Activated naive CD4-positive, alpha-beta T cell treated with anti-CD3 and anti-CD28 coated beads, Interleukin-2, amount 10 ng/mL, durations not matched to agents 7 days and 5 days (primary cell): ENCODE measurements around the gene NUBP2.
A peak's percentile ranks its signal among the peaks of the same experiment; 100 is the strongest.

Experiments used
- CTCF ChIA-PET: fragments of 350-600 bp; sonication (Branson Sonifier 250); formaldehyde crosslinking; loops from one replicate; lab custom pipeline; 2021; ENCODE audit warnings: antibody characterized with exemption; lab: Charles Lee
- DNase-seq: peaks from one replicate; pipeline ENCODE4 v3.0.0-alpha.2; 2020
- H3K27ac Mint-ChIP-seq: one replicate; pipeline ENCODE4 v1.8.0; 2021; ENCODE audit warnings: mild to moderate bottlenecking, moderate library complexity, mixed read lengths
- H3K27me3 Mint-ChIP-seq: one replicate; pipeline ENCODE4 v1.8.0; 2021; ENCODE audit warnings: mild to moderate bottlenecking, mixed read lengths
- H3K36me3 Mint-ChIP-seq: one replicate; pipeline ENCODE4 v1.8.0; 2021; ENCODE audit warnings: mixed read lengths
- H3K4me1 Mint-ChIP-seq: one replicate; pipeline ENCODE4 v1.8.0; 2021; ENCODE audit warnings: mixed read lengths
- H3K4me3 Mint-ChIP-seq: one replicate; pipeline ENCODE4 v1.8.0; 2021; ENCODE audit warnings: mild to moderate bottlenecking, moderate library complexity, mixed read lengths
- H3K9me3 Mint-ChIP-seq: one replicate; pipeline ENCODE4 v1.8.0; 2021; ENCODE audit warnings: mixed read lengths

NUBP2 gene

DNA sequence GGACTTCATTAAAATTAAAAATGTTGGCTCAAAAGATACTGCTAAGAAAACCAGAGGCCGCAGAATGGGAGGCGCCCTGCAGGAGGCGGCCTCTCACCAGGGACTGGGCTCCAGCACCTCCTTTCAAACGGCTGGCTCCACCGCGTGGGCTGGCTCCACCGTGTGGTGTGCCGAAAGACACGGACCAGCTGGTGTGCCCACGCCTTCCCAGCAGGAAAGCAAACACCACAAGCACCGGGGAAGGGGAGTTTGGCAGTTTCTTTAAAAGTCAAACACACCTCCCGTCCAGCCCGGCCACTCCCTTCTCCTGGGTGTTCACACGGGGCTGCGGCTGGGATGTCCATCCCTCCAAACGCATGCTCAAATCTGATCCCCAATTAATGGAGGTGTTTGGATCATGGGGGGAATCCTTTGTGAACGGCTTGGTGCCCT lies 30.0 kb downstream of the NUBP2 start:
- Mint-ChIP-seq H3K36me3 (peaks cover 13% of the 10 kb centered on the region), H3K9me3 (no peaks in the 10 kb centered on the region), H3K4me1 (peaks cover 5% of the 10 kb centered on the region), H3K4me3 (no peak overlapping the region), H3K27ac (no peak overlapping the region), H3K27me3 (no peaks in the 10 kb centered on the region)
- CTCF ChIA-PET: interaction anchor here (1.0 to 1.7 kb wide), 4 partner anchors 11 to 111 kb away, joined by 3 to 6 read pairs (median 3); no protein-coding TSS in a partner anchor
- DNase-seq: peak; percentile 73

DNA sequence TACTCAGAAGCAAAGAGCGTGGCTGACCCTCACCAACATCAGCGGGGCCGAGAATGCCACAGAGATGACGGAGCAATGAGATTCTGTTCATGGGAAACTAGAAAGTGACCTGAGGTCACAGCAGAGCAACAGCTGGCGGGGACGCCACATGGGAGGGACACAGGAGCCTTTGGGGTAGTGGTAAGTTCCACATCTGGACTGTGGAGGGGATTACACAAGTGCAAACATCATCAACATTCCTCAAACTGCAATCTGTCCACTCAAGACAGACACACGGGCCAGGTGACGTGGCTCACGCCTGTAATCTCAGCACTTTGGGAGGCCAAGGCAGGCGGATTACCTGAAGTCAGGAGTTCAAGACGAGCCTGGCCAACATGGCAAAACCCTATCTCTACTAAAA lies 32.7 kb downstream of the NUBP2 start:
- CTCF ChIA-PET: interaction anchor here (0.6 kb wide), 1 partner anchor 66 kb away, joined by 5 read pairs; no protein-coding TSS in a partner anchor
- H3K4me3 Mint-ChIP-seq: no peak overlapping the region
- H3K27ac Mint-ChIP-seq: no peak overlapping the region
- peaks cover 11% of the 10 kb centered on the region for H3K36me3 Mint-ChIP-seq
- H3K9me3 Mint-ChIP-seq: no peaks in the 10 kb centered on the region
- peaks cover 5% of the 10 kb centered on the region for H3K4me1 Mint-ChIP-seq
- no peak for DNase-seq
- H3K27me3 Mint-ChIP-seq: no peaks in the 10 kb centered on the region

DNA sequence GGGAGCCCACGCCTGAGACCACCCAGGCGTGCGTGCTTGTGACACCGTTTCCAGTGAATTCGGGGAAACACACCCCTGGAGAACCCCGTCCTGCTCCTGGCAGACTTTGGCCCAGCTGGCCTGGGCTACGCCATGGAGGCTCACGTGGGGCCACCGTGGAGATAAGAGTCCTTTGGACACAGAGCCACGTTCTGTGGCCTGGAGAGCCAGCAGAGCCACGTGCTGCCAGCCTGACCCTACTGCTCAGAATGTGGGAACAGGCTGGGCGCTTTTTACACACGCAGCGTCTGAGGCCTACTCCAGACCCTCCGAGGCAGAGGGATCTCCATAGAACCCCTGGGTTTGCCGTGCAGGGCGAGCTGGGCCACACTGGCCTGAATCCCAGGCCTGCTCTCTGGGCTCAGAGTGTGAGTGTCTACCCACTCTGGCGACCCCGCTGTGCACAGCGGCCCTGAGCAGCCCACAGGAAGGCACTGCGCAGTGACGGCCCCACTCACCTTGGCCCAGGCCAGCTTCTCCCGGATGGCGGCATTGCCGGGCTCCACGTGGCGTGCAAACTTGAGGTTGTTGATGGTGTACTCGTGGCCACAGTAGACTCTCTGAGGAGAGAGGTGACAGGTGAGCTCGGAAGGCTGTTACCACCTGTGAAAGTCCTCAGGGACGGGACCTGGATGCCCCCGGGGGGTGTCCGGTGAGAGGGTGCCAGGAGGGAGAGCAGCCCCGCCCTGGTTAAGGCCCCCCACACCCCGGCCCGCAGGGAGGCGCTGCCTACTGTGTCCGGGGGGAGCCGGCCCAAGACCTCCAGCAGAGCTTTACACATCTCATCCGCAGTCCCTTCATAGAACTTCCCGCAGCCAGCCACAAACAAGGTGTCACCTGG lies 33.9 kb downstream of the NUBP2 start:
- peaks cover 11% of the 10 kb centered on the region for H3K36me3 Mint-ChIP-seq
- no peak overlapping the region for H3K27ac Mint-ChIP-seq
- DNase-seq: no peak
- H3K4me3 Mint-ChIP-seq: no peak overlapping the region
- H3K9me3 Mint-ChIP-seq: no peaks in the 10 kb centered on the region
- no peaks in the 10 kb centered on the region for H3K27me3 Mint-ChIP-seq
- peaks cover 5% of the 10 kb centered on the region for H3K4me1 Mint-ChIP-seq
- CTCF ChIA-PET: no interaction called here

DNA sequence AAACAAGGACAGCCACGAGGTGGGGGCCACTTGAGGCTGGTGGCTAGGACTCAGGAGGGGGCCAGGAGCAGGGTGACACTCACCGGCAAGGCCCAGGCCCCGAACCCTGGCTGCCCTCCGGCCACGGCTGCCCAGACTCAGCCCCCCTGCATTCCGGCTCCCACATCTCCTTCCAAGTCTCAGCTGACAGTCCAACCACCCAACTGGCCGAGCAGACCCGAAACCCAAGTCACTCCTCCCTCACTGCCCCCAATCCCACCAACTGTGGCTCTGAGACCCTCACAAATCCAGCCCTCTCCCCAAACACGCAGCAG lies 34.5 kb downstream of the NUBP2 start:
- H3K4me3 Mint-ChIP-seq: no peak overlapping the region
- H3K36me3 Mint-ChIP-seq: peaks cover 11% of the 10 kb centered on the region
- H3K9me3 Mint-ChIP-seq: no peaks in the 10 kb centered on the region
- H3K27ac Mint-ChIP-seq: no peak overlapping the region
- H3K4me1 Mint-ChIP-seq: peaks cover 5% of the 10 kb centered on the region
- CTCF ChIA-PET: interaction anchor here (0.6 kb wide), 1 partner anchor 199 kb away, joined by 3 read pairs; no protein-coding TSS in a partner anchor
- H3K27me3 Mint-ChIP-seq: no peaks in the 10 kb centered on the region
- DNase-seq: no peak

DNA sequence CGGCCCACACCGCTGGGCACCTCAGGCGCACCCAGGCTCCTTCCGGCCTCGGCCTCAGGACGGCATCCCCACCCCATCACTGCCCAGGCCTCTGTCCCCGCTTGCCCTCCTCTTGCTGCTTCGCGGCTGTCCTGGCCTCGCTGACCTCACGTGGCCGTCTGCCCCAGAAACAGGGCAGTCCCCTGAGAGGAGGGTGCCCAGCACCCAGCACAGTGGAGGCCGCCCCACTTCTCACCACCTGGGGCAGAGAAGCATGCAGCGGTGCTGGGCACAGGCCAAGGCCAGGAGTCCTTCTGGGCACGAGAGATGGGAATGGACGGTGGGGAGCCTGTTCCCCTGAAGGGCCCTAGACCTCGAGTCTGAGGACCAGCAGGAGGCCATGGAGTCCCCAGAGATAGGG lies 35.0 kb downstream of the NUBP2 start:
- CTCF ChIA-PET: interaction anchor here (0.6 kb wide), 1 partner anchor 199 kb away, joined by 3 read pairs; no protein-coding TSS in a partner anchor
- Mint-ChIP-seq H3K27me3 (no peaks in the 10 kb centered on the region), H3K4me3 (no peak overlapping the region), H3K9me3 (no peaks in the 10 kb centered on the region), H3K4me1 (peaks cover 2% of the 10 kb centered on the region), H3K27ac (no peak overlapping the region), H3K36me3 (peaks cover 13% of the 10 kb centered on the region)
- no peak for DNase-seq

DNA sequence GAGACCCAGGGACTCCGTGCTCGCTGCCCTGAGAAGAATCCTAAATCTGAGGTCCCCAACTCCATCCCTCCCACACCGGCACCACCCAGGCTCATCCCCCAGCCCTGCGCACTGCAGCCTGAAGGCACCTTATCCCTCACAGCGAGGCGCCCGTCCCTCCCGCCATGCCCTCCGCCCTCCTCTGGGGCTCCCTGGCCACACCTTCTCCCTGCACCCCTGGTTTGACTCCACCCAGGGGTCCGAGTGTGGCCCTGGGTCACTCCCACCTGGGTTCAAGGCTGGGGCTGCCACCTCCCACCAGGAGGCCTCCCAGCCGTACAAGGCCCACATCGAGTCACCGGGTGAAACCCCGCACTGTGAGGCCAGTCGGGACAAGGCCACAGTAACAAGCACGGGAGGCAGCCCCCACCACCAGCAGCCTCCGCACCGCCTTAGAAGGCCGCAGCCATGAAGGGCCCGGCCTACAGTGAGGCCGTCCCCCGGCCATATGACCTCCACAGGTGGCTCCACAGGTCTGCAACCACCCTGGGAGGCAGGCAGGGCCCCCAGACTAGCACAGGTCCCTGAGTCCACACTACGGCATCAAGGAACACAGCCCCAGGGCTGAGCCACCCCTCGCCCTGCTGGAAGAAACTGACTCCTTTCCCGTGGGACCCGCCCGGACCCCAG lies 35.6 kb downstream of the NUBP2 start:
- H3K9me3 Mint-ChIP-seq: no peaks in the 10 kb centered on the region
- no peaks in the 10 kb centered on the region for H3K4me1 Mint-ChIP-seq
- no peak overlapping the region for H3K4me3 Mint-ChIP-seq
- DNase-seq: no peak
- H3K27me3 Mint-ChIP-seq: no peaks in the 10 kb centered on the region
- peaks cover 10% of the 10 kb centered on the region for H3K36me3 Mint-ChIP-seq
- CTCF ChIA-PET: no interaction called here
- no peak overlapping the region for H3K27ac Mint-ChIP-seq

DNA sequence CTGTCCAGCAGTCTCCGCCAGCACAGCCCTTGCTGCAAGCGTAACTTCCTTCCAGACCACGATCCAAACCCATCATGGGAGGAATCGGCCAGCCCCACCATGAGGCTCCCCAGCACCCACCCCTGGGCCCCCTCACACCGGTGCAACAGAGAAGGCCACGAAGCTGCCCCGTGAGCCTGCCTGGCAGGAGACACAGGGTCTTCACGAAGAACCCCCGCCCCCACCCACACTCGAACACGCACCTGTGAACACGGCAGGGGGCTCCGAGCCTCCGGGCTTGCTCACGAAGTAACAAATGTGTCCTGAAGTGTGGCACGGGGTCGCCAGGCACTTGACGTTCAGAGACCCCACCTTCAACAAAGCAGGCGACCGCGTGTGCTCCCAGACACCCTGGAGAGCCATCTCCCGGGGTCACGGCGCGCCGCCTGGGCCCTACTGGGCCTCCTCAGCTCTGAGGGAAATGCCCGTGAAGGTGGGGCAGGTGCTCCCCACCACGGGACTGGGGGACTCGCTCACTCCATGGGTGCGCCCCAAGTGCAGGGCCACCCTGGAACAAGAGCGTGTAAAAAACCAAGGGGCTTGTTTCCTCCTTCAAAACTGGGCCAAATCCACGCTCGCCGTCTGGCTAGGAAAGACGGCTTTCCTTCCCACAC lies 36.2 kb downstream of the NUBP2 start:
- Mint-ChIP-seq H3K9me3 (no peaks in the 10 kb centered on the region), H3K4me3 (no peak overlapping the region), H3K36me3 (peaks cover 9% of the 10 kb centered on the region), H3K27ac (no peak overlapping the region), H3K4me1 (peaks cover 4% of the 10 kb centered on the region), H3K27me3 (no peaks in the 10 kb centered on the region)
- DNase-seq: no peak
- CTCF ChIA-PET: no interaction called here

DNA sequence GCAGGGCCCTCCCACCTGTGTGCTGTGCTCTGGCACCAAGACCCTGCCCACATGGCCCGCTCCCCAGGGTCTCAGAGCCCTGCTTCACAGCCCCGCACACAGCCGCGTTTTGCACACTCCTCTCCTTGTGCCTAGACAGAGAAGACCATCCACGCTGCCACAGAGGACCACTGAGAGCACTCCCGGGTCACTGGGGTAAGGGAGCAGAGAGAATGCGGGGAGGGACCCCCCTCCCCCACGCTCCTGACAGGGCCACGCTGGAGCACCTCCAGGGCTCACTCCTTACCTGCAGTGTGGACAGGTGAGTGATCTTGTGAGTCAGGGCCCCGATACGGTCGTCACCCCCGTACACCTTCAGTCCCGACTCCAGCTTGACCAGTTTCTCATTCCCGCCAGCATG lies 36.9 kb downstream of the NUBP2 start:
- CTCF ChIA-PET: no interaction called here
- Mint-ChIP-seq H3K27ac (peak overlapping the region; percentile 35), H3K36me3 (peaks cover 9% of the 10 kb centered on the region)

DNA sequence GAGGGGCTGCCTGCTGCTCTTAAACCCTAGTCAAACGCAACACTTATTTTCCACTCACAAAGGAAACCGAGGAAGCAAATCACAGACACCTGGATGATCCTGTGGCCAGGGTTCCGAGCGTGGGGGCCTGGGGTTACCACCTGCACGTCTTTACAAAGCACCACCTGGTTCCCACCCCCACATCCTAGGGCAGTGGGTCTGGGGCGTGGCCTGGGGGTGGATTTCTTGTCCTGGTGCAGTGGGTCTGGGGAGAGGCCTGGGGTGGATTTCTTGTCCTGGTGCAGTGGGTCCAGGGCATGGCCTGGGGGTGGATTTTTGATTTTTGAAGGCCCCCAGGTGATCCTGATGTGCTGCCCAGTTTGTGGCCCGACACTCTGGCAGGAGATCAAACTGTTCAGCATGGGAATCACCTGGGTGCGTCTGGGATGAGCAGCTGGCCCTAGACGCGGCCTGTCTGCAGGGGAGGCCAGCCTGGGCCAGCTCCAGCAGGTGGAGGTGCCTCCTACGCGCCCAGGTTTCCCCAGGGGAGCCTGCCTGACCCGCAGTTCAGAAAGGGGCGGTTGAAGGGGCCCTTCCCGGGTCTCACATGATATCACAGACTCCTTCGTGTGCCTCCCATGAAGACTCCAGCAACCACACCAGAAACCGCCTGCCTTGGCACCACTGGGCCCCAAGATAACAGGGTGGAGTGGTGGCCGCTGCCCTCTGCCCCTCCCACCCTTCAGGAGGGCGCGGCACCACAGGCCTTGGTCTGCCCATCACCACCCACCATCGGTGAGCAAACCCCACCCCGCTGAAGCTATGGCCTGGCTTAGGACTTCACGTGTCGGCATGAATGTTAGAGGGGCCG lies 37.6 kb downstream of the NUBP2 start:
- DNase-seq: no peak
- H3K27ac Mint-ChIP-seq: no peak overlapping the region
- H3K4me1 Mint-ChIP-seq: peaks cover 12% of the 10 kb centered on the region
- no peaks in the 10 kb centered on the region for H3K27me3 Mint-ChIP-seq
- CTCF ChIA-PET: no interaction called here
- H3K36me3 Mint-ChIP-seq: peaks cover 7% of the 10 kb centered on the region
- no peaks in the 10 kb centered on the region for H3K9me3 Mint-ChIP-seq
- no peak overlapping the region for H3K4me3 Mint-ChIP-seq

More for the DNA sequence above, 36.9 kb downstream of the NUBP2 start:
- Mint-ChIP-seq H3K4me3 (no peak overlapping the region), H3K4me1 (peaks cover 5% of the 10 kb centered on the region), H3K27me3 (no peaks in the 10 kb centered on the region), H3K9me3 (no peaks in the 10 kb centered on the region)
- DNase-seq: no peak

DNA sequence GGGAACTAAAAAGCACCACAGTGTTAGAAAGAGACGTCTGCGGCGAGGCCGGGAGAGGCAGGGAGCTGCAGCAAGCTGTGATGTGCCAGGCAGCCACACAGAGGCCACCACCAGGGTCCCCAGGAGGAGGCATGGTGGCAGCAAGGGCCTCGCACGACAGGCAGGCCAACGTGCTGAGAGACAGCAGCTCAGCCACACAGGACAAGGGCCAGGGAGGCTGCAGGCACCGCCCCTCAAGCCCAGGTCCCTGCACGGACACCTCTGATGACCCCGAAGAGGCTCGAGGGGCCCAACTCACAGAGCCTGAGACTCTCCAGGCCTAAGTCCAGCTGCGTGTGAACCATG lies 38.2 kb downstream of the NUBP2 start:
- Mint-ChIP-seq H3K9me3 (no peaks in the 10 kb centered on the region), H3K4me1 (peaks cover 18% of the 10 kb centered on the region), H3K27ac (no peak overlapping the region), H3K27me3 (no peaks in the 10 kb centered on the region), H3K36me3 (peaks cover 3% of the 10 kb centered on the region), H3K4me3 (no peak overlapping the region)
- DNase-seq: no peak
- CTCF ChIA-PET: no interaction called here

DNA sequence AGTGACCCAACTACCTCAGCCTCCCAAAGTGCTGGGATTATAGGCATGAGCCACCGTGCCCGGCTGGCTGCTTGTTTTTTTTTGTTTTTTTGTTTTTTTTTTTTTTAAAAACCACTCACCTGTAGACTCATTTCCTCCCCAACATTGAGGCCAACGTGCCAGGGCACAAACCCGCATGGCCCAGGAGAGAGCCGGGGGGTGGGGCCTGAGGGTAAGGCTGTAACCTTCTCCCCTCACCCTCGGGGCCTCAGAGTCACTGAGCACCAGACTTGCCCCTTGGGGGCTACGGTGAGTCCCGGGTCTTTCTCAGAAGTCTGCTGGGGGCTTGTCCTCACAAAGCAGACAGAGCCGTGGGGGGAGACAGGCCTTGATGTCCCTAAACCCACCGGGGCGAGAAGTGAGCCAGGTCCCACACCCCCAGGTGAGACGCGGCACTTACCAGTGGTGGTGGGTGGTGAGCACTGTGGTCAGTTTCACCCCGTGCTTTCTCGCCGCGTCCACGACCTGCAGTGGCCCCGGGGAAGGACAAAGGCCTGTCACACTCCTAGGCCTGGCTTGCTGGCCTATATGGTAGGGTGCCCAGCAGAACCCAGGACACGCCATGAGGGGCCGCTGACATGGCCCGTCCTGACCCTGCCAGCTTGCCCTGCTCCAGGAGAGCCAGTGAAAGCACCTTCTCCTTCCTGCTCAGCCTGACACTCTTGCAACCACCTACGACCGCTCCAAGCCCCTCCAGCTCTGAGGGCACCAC lies 39.3 kb downstream of the NUBP2 start:
- CTCF ChIA-PET: no interaction called here
- Mint-ChIP-seq H3K27me3 (peaks cover 4% of the 10 kb centered on the region), H3K4me1 (peaks cover 18% of the 10 kb centered on the region), H3K4me3 (no peak overlapping the region), H3K36me3 (peaks cover 3% of the 10 kb centered on the region), H3K27ac (no peak overlapping the region), H3K9me3 (no peaks in the 10 kb centered on the region)
- DNase-seq: no peak

DNA sequence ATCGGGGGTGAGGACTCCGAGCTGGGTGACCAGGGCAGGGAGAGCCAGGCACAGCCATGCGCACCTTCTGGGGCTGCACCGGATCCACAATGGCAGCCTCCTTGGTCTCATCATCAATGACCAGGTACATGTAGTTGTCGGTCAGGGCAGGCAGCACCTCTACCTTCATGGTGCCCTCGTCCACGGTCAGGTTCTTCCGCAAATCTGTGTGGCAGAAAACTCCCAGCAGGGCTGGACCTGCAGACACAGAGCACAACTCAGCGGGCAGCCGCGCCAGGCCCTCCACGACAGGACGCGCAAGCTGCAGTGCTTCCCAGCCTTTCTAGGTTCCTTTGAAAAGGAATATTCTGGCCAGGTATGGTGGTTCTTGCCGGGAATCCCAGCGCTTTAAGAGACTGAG lies 40.0 kb downstream of the NUBP2 start:
- Mint-ChIP-seq H3K4me1 (peaks cover 24% of the 10 kb centered on the region), H3K27ac (no peak overlapping the region), H3K9me3 (no peaks in the 10 kb centered on the region), H3K27me3 (peaks cover 5% of the 10 kb centered on the region), H3K36me3 (peaks cover 1% of the 10 kb centered on the region), H3K4me3 (no peak overlapping the region)
- no peak for DNase-seq
- CTCF ChIA-PET: interaction anchor here (0.7 kb wide), 1 partner anchor 53 kb away, joined by 3 read pairs; no protein-coding TSS in a partner anchor

DNA sequence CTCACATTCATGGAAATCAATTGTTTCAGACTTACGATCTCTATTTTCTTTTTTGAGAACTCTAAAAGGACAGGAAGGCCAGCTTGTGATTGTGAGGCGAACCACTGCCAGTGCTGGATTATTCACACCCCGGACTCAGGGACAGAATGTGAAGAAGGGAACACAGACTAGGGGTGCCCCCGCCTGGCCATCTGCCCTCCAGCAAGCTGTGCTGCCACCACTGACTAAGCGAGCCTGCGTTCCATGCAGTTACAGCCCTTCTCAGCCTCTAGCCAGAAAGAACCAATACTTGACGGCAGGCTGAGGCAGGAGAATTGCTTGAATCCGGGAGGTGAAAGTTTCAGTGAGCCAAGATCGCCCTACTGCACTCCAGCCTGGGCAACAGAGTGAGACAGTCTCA lies 41.1 kb downstream of the NUBP2 start:
- Mint-ChIP-seq H3K4me1 (peaks cover 32% of the 10 kb centered on the region), H3K36me3 (peaks cover 1% of the 10 kb centered on the region), H3K9me3 (no peaks in the 10 kb centered on the region), H3K4me3 (peak overlapping the region; percentile 23), H3K27ac (no peak overlapping the region), H3K27me3 (peaks cover 5% of the 10 kb centered on the region)
- DNase-seq: peak; percentile 29
- CTCF ChIA-PET: interaction anchor here (1.1 kb wide), 1 partner anchor 10 kb away, joined by 6 read pairs; no protein-coding TSS in a partner anchor
